Measurements from ENCODE around the gene BIRC5.

DNA sequence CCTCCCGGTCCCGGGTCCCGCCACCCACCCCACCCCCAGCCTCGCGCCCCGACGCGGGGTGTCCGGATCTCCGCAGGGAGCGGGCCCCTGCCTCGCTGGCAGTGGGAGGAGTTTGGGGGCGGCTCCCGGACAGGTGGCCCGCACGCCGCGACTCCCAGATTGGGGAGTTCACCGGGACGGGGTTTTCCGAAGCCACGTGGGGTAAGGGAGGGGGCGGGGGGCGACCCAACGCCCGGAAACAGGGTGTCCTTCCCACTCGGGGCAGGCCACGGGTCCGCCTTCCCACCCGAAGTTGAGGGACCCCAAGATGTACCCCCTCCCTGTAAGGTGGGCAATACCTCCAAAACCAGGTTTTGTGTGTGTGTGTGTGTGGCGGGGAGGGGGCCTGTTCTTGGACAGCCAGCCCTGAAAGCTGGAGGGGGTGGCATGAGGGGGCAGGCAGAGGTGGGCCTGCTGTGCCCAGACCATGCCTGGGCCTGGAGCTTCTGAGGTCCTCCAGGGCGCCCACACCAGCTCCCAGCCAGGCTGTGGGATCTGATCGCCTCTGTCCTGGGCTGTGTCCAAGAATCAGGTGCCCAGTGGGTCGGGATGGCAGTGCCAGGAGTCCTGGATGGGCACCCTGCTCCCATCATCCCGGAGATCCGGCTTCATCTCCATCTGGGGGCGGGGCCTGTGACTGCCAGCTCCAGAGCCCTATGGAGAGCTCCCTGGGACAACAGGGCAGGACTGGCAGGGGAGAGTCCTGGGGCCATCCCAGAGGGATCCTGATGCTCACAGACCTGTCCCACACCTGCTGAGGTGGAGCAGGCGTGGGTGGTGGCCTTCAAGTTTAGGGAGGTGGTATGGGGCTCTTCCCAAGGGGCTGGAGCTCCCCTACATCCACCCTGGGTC is 44.9 kb upstream of the BIRC5 start:
- TF ChIP-seq, protein P1, sequence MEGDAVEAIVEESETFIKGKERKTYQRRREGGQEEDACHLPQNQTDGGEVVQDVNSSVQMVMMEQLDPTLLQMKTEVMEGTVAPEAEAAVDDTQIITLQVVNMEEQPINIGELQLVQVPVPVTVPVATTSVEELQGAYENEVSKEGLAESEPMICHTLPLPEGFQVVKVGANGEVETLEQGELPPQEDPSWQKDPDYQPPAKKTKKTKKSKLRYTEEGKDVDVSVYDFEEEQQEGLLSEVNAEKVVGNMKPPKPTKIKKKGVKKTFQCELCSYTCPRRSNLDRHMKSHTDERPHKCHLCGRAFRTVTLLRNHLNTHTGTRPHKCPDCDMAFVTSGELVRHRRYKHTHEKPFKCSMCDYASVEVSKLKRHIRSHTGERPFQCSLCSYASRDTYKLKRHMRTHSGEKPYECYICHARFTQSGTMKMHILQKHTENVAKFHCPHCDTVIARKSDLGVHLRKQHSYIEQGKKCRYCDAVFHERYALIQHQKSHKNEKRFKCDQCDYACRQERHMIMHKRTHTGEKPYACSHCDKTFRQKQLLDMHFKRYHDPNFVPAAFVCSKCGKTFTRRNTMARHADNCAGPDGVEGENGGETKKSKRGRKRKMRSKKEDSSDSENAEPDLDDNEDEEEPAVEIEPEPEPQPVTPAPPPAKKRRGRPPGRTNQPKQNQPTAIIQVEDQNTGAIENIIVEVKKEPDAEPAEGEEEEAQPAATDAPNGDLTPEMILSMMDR (IDR thresholded peaks at IDR 0.05), result no peak
- TF ChIP-seq POLR2A (IDR thresholded peaks at IDR 0.05), result no peak

Data from testis (tissue), 2 donors.